NCI-H1436 treated with DMSO at 0.1 percent for 48 hours (cell line): ENCODE data around the gene WDR62.

Experiments used
- DNase-seq: peaks from one replicate; lab custom pipeline; 2025; lab: John Stamatoyannopoulos, UW

Gene WDR62

GRCh38 chr19:36054733-36055686 lies at the start of gene WDR62:
TSS of gene WDR62 (plus strand) at chr19:36054897. CDS start at chr19:36054972, 75 bp downstream.
- DNase-seq: peak; percentile 92

- DNase-seq: no peak
Observed at GRCh38 chr19:36006955-36007354, 47.7 kb upstream of the WDR62 start.

GRCh38 chr19:36008336-36008978 lies 46.2 kb upstream of the WDR62 start, which contains the start of gene SYNE4:
TSS of gene SYNE4 (minus strand) at chr19:36008813. CDS start at chr19:36008681, 132 bp downstream.
- DNase-seq: no peak

DNA sequence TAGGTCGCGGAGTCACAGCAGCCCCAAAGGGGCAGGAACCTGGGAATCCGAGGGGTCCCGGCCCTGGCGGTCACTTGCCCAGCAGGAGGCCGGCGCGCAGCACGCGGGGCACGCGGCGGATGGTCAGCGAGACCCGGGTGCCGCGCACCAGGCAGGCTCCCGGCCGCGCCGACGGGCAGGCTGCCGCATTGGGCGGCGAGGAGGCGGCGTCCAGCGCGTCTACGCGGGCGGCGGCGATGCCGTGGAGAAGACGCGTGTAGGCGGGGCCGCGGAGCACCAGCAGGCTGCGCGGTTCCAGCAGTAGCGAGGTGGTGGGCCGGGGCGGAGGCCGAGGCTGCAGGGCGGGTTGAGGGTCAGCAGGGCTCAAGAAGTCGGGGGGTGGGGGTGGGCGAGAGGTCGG lies 45.5 kb upstream of the WDR62 start:
- no peak for DNase-seq

- DNase-seq: no peak
Observed at GRCh38 chr19:36009633-36010379, 44.9 kb upstream of the WDR62 start.

- no peak for DNase-seq
Observed at GRCh38 chr19:36010402-36010801, 44.3 kb upstream of the WDR62 start.

DNA sequence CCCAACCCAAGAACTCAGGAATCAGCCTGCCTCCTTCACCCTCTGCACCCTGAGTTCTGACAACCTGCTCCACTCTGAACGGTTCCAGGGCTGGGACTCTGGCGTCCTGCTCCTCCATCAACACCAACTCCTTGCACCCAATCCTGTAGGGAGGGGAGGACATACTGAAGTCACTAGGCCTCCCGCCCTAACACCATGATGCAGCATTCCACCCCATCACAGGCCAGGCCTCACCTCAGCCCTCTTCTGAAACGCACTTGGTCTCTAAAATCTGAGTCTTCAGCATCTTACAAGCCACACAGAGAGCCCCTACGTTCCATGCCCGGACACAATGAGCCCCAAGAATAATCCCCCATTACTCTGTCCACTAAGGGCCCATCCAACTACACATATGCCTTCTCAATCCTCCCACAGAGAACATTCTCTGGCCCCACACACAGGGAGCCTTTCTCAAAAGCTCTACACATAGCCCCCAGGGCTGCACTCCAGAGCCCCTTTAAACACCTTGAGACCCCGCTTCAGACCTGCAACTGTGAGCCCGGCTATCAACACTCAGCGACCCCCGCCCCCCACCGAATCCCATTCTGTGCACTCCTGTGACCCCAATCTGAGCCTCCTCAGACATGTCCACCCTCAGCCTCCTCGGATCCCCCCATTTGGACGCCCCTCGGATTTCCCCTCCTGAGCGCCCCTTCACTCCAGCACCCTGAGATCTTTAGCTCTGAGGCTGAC lies 41.3 kb upstream of the WDR62 start:
- DNase-seq: no peak

DNA sequence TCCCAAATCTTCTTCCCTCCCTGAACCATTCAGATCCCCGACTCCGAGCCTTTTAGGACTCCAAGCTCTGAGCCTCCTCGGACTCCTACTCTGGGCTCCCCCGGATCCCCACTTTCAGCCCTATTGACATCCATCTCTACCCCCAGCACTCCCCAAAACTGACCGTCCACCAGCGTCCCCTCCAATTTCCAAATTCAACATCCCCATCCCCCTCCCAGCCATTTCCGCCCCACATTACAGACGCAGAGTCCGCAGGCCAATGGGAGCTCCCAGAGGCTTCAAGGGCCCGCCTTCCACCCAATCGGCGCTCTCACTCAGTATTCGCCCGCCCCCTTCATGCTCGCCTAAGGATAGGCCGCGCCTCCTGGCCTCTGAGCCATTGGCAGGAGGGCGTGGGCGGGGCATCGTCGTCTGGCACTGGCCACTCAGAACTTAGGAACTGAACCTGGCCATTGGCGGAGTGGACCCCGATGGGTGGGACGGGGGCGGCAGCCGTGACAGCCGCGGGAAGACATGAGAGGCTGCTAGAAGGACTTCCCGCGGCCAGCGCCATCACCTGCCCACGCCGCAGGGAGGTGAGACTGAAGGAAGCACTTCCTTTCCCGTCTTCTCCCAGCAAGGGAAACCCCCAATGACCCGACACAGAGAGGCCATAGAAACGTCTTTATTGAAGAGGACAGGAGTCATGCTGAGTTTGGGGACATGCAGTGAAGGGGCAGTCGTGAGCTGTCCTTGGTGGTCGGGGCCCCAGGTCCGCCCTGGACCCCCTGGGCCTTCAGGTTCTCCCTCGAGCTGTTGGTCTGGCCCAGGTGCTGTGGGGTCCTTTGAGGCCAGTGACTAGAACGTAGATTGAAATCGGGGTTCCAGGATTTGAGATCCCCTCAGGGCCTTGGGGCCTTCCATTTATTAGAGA lies 40.4 kb upstream of the WDR62 start, which contains the start of gene ALKBH6:
TSS of gene ALKBH6 (minus strand) at position 202 of the 913 bp plus-strand sequence. CDS start 816 bp downstream, outside the sequence.
- peak; percentile 94 for DNase-seq

DNA sequence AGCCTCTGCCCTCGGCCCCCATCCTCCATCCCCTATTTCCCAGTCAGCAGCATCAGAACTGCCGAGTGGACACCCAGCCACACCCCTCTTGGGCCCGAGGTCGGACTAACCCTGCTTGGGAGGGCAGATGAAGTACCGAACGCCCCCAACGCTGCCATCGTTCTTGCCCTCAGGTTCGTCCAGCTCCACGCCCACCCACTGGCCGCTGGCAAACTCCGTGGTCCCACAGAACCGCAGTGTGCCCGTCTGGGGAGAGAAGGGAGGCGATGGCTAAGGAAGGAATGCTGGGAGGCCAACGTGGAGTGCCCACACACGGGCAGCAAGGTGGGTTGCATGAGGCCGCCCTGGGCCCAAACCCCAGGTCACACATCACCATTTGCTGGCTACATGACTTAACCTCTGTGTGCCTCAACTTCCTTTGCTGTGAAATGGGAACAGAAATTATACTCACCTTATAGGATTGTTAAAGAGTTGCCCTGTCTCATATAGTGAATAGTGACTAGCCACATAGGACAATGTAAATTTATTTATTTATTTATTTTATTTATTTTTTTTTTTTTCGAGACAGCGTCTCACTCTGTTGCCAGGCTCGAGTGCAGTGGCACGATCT lies 35.5 kb upstream of the WDR62 start:
- DNase-seq: no peak

DNA sequence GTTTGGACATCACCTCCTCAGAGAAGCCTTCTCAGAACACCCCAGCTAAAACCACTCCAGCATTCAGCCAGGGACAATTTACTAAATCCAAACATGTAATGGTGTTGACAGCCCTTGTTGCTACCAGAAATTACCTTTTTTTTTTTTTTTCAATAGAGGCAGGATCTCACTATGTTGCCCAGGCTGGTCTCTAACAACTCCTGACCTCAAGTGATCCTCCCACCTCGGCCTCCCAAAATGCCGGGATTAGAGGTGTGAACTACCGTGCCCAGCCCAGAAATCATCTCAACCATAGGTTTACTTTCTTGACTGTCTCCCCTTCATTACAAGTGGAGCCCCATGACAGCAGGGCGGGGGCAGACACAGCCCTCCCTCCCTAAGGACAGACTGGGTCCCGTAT lies 31.3 kb upstream of the WDR62 start:
- DNase-seq: no peak

DNA sequence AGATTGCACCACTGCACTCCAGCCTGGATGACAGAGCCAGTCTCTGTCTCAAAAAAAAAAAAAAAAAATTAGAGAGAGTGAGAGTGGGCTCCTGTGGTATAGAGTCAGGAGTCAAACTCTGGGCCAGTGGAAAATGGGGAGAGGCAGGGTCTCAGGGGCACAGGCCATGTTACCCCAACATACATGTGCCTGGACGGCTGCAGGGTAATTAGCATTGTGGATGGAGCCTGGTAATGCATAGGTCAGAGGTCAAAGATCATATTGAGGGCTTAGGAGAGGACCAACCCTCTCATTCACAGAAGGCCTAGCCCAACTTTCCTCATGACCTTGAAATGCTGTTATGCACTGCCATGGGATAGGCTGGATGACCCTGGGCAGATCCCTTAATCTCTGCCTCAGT lies 29.2 kb upstream of the WDR62 start:
- DNase-seq: no peak

DNA sequence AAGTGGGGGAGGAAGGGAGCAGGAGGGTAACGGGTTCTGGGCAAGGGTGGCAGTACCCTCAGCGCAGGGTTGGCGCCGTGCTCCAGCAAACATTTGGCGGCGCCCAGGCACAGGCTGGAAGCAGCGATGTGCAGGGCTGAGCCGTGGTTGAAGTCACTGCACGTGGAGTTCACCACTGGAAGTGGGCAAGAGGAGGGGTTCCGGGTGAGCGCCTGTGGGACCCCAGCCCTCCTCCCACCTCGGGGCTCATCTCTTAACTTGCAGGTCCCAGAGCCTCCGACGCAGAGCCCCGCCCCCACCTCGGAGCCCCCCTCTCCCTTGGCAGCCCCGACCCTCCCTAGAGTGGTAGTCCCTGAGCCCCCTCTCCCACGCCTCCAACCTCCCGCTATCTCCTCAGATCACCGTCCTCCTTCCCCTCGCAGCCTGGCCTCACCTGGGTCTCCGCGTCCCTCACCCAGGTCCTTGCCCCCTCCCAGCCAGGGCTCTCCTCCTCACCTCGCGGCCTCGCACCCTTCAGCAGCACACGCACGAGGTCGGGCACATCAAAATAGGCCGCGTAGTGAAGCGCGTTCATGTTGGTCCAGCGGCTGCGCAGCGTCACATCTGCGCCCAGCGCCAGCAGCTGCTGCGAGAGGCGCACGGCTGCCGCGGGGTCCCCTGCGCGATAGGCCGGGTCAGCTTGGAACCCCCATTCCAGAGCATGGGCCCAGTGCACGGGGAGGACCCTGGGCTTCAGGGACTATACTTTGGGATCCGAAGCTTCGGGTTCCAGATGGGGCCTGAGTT lies 28.4 kb upstream of the WDR62 start:
- DNase-seq: no peak

GRCh38 chr19:36027696-36028095 lies 27.0 kb upstream of the WDR62 start:
- no peak for DNase-seq

- no peak for DNase-seq
Observed at GRCh38 chr19:36028313-36029041, 26.2 kb upstream of the WDR62 start.

DNA sequence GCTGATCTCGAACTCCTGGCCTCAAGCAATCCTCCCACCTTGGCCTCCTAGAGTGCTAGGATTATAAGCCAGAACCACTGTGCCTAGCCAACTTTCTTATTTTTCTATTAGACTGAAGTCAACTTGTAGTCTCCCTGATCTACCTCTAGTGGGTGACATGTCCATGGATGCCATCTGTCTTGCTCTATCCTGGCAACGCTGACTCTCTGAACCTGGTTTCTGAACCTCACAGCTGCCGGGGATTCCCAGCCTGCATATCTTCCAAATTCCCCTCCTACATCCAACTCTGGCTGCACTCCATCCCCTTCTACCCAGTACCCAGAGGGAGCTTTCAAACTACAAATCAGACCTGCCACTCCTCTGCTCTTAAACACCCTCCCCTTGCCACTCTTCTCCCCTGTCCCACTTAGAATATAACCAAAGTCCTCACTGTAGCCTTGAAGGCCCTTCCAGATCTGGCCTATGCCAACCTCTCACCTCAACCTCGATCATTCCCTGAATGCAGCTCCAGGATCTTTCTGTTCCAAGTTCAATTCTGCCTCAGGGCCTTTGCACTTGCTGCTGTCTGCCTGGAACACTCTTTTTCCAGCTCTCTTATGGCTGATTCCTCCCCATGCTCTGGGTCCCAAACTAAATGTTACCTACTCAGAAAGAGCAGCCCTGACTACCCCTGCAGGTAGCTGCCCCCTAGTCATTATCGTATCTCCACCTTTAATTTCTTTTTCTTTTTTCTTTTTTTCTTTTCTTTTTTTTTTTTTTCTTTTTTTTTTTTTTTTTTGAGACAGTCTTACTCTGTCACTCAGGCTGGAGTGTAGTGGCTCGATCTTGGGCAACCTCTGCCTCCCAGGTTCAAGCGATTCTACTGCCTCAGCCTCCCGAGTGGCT lies 24.2 kb upstream of the WDR62 start:
- no peak for DNase-seq

DNA sequence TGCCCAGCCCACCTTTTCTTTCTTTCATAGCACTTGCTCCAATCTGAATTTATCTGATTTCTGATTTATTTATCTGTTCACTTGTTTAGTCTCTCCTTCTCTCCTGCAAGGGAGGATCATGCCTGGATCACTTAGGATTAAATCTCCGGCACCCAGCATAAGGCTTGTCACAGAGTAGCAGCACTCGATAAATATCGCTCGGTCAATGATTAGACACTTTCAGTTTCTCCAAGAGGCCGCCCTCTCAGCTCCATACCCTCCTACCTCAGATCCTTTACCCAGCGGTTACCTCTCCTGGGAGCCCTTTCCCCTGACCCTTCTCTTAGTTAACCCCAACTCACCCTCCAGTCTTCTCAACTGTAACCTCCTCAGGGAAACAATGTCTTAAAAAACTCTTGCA lies 23.4 kb upstream of the WDR62 start:
- DNase-seq: no peak

- no peak for DNase-seq
Observed at GRCh38 chr19:36032251-36033104, 22.2 kb upstream of the WDR62 start, which contains the start of gene CLIP3. TSS of gene CLIP3 (minus strand) at chr19:36032873. CDS start at chr19:36032357, 516 bp downstream.
